ENCODE data around the gene EAF1.
"Not testable (repeated sequence)": the region's sequence is repeated elsewhere in the genome, so short reads cannot be mapped to it uniquely, and the experiment has no call there.

EAF1 gene

DNA sequence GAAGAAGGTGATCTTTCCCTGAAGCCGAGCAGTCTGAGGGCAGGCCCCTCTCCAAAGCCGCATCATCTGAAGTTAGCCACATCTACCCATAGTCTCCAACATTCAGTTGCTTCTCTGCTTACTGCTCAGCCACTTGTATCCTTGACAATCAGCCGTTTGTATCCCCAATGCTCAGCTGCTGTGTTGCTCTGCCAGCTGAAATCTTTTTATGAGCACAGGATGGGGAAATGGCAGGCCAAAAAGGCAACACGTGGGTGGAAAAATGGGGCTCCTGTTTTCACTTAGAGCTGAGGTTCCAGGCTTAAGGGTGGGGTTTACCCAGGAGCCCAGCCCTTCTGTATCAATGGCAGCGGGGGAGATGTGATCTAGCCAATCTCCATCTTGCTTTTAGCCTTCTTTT, 36.4 kb upstream of the EAF1 start (continued):
- TF ChIP-seq ZNF518A (tag by site-specific recombination; conservative IDR thresholded peaks at IDR 0.05; ENCODE audit: low read depth) (no peak), ZNF362 (tag by site-specific recombination; IDR thresholded peaks at IDR 0.05) (no peak), KLF16 (tag by site-specific recombination; IDR thresholded peaks at IDR 0.05) (no peak), ZNF23 (tag by site-specific recombination; IDR thresholded peaks at IDR 0.05; ENCODE audit: borderline replicate concordance) (no peak), TCF7L2 (IDR thresholded peaks at IDR 0.05; ENCODE audit: borderline replicate concordance, low read depth, low read length) (no peak), ZBTB21 (tag by site-specific recombination; IDR thresholded peaks at IDR 0.05) (no peak), BCL6B (tag by site-specific recombination; IDR thresholded peaks at IDR 0.05) (no peak)
- TF ChIP-seq, protein P1, sequence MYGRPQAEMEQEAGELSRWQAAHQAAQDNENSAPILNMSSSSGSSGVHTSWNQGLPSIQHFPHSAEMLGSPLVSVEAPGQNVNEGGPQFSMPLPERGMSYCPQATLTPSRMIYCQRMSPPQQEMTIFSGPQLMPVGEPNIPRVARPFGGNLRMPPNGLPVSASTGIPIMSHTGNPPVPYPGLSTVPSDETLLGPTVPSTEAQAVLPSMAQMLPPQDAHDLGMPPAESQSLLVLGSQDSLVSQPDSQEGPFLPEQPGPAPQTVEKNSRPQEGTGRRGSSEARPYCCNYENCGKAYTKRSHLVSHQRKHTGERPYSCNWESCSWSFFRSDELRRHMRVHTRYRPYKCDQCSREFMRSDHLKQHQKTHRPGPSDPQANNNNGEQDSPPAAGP (tag by site-specific recombination; IDR thresholded peaks at IDR 0.05): no peak

- POLR2A ChIA-PET: not testable (repeated sequence)
Observed at GRCh38 chr3:15393252-15393651, 34.1 kb upstream of the EAF1 start.

GRCh38 chr3:15398731-15399133, 28.7 kb upstream of the EAF1 start:
- H3K36me3 ChIP-seq (ENCODE audit: control insufficient read depth in 2 of 2, insufficient read depth in 1 of 2, low read length in 2 of 2); H3K27ac ChIP-seq (ENCODE audit: extremely low read depth, low read depth, low read length); H3K9me3 ChIP-seq (ENCODE audit: control insufficient read depth, insufficient read depth, low read depth, low read length); POLR2A ChIA-PET; H3K4me1 ChIP-seq (ENCODE audit: control insufficient read depth, insufficient read depth, low read length); H3K4me3 ChIP-seq (ENCODE audit: low read depth, low read length): not testable (repeated sequence)
- CTCF ChIA-PET: interaction anchor here (0.7 to 4.2 kb wide), 4 partner anchors 111 to 196 kb away, joined by 3 to 30 read pairs (median 6); partner anchors contain the start of gene CAPN7

More at GRCh38 chr3:15393252-15393651, 34.1 kb upstream of the EAF1 start:
- H3K4me1 ChIP-seq (ENCODE audit: control insufficient read depth, insufficient read depth, low read length); CTCF ChIA-PET; H3K27ac ChIP-seq (ENCODE audit: extremely low read depth, low read depth, low read length); H3K36me3 ChIP-seq (ENCODE audit: control insufficient read depth in 2 of 2, insufficient read depth in 1 of 2, low read length in 2 of 2); H3K9me3 ChIP-seq (ENCODE audit: control insufficient read depth, insufficient read depth, low read depth, low read length); H3K4me3 ChIP-seq (ENCODE audit: low read depth, low read length): not testable (repeated sequence)

GRCh38 chr3:15399970-15400369, 27.4 kb upstream of the EAF1 start:
- H3K9me3 ChIP-seq (ENCODE audit: control insufficient read depth, insufficient read depth, low read depth, low read length): no peaks in the 10 kb centered on the region
- no peak overlapping the region for H3K27ac ChIP-seq (ENCODE audit: extremely low read depth, low read depth, low read length)
- H3K4me1 ChIP-seq (ENCODE audit: control insufficient read depth, insufficient read depth, low read length): no peaks in the 10 kb centered on the region
- no peak for TF ChIP-seq ZNF10 (tag by site-specific recombination; IDR thresholded peaks at IDR 0.05)
- no peak for TF ChIP-seq ZNF423 (tag by site-specific recombination; IDR thresholded peaks at IDR 0.05)
- no peak for TF ChIP-seq BCL6B (tag by site-specific recombination; IDR thresholded peaks at IDR 0.05)
- no peak for TF ChIP-seq ZNF629 (tag by site-specific recombination; IDR thresholded peaks at IDR 0.05)
- no peak for TF ChIP-seq ZNF549 (tag by site-specific recombination; IDR thresholded peaks at IDR 0.05)
- no peak for TF ChIP-seq ZNF830 (tag by site-specific recombination; IDR thresholded peaks at IDR 0.05; ENCODE audit: low read depth)
- TF ChIP-seq ZNF768 (tag by site-specific recombination; IDR thresholded peaks at IDR 0.05): no peak
- CTCF ChIA-PET: interaction anchor here (0.7 to 4.2 kb wide), 6 partner anchors 132 to 292 kb away, joined by 3 to 30 read pairs (median 4); partner anchors contain the start of gene CAPN7
- H3K36me3 ChIP-seq (ENCODE audit: control insufficient read depth in 2 of 2, insufficient read depth in 1 of 2, low read length in 2 of 2): peaks cover 0 to 3% of the 10 kb centered on the region in 2 experiments; a peak in 2 of 3 replicates
- POLR2A ChIA-PET: no interaction called here
- no peak overlapping the region for H3K4me3 ChIP-seq (ENCODE audit: low read depth, low read length)
